HL-60/S4 treated with retinoic acid at 250 ng/mL for 4 days and 3 days (cell line): Measurements from ENCODE around the gene C1orf232.

Experiments used
- in situ Hi-C: fragments of 300-500 bp; cut with MboI; formaldehyde crosslinking; loops from 2 replicates; pipeline ENCODE4 v1.7.0; 2022; ENCODE audit warnings: low sequenced_read_pairs

The C1orf232 gene

DNA sequence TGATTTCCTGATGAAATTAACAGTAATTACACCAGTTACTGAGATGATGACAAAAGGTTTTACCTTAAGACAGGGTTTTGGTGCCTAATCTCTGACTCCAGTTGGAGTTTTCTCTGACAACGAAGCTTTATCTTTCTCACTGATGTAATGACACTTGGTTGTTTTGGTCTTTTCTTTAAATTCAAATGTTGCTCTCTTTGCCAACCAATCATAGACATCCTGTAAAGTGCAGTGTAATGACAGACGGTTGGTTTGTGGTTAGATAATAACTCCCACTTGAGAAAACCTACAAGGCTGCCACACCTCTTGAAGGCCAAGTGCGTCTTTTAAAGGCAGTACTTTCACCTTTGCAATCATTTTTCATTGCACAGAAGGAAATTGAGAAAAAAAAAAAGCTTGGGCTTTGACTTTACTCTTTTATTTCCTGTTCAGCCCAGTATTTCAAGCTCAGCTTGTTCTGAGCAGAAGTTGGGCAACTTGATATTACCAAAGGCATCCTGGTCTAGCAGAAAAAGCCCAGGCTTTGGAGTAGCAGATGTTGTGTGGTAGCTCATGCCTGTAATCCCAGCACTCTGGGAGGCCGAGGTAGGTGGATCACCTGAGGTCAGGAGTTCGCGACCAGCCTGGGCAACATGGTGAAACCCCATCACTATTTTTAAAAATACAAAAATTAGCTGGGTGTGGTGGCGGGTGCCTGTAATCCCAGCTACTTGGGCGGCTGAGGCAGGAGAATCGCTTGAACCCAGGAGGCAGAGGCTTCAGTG lies 42.3 kb downstream of the C1orf232 start:
- in situ Hi-C loops = loop anchor here (25.0 kb wide), 1 partner anchor 239 kb away; the partner anchor contains the start of gene PAQR7

DNA sequence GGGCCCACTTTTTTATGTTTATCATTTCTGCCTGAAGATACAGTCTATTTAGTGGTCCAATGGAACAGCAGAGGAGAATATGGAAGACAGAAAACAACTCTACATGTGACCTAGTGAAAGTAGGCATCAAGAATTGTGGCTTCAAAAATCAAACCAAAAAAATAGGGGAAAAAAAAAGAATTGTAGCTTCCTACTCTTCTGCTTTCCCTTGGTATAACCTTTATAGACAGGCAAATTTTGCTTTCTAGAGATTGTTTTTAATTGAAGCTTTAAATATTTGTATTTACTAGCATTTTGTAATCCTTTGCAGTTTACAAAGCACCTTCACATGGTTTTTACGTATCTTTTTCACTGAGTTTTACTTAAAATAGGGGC lies 42.8 kb downstream of the C1orf232 start:
- in situ Hi-C loops = loop anchor here (25.0 kb wide), 1 partner anchor 239 kb away; the partner anchor contains the start of gene PAQR7

- in situ Hi-C loops = loop anchor here (25.0 kb wide), 1 partner anchor 238 kb away; the partner anchor contains the start of gene PAQR7
Measured at GRCh38 chr1:26125382-26125781, 43.4 kb downstream of the C1orf232 start.

GRCh38 chr1:26124418-26125331 lies 44.1 kb downstream of the C1orf232 start:
- in situ Hi-C loops = loop anchor here (25.0 kb wide), 1 partner anchor 237 kb away; the partner anchor contains the start of gene PAQR7

DNA sequence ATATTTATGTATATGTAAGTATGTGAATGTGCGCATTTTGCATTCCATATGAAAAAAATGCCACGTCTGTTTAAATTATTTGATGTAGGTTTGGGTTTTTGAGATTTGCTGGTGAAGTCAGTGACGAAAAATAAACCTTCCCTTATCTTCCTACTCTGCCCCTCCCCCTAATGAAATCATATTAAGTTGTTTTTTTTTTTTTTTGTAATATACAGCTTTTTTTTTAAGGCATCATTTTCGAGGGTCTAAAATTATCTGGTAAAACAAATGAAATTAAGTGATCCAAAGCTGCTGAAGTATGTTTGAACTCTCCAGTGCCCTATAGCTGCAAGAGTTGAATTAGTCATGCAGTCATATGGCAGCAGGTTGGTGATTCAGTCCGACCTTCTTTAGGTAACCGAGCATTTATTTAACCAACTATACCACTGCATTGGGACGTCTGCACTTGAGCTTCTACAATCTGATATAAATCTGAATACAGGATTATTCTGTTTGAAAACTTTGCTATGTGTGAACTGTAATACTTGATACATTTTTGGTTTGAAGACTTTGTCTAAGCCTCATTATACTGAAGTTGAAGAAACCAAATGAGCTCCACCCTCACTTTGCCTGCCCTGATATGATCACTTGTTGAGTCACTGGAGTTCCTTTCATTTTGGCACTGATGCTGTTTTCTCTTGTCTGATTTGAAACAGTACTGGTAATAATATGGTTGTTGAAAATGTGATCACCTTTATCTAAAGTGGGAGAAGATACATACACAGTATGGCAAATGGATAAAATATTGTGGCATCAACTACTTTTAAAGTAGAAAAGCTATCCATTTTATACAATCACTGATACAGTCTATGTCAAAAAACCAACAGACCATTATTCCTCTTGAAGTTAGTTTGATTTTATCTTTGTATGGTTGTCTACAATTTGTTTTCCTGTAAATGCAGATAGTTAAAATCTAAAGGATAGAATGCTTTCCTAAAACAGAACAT lies 45.5 kb downstream of the C1orf232 start:
- in situ Hi-C loops = no loop called here

- in situ Hi-C loops = no loop called here
Measured at GRCh38 chr1:26121854-26122773, 46.6 kb downstream of the C1orf232 start.

- in situ Hi-C loops = no loop called here
Measured at GRCh38 chr1:26119892-26120608, 48.7 kb downstream of the C1orf232 start.

DNA sequence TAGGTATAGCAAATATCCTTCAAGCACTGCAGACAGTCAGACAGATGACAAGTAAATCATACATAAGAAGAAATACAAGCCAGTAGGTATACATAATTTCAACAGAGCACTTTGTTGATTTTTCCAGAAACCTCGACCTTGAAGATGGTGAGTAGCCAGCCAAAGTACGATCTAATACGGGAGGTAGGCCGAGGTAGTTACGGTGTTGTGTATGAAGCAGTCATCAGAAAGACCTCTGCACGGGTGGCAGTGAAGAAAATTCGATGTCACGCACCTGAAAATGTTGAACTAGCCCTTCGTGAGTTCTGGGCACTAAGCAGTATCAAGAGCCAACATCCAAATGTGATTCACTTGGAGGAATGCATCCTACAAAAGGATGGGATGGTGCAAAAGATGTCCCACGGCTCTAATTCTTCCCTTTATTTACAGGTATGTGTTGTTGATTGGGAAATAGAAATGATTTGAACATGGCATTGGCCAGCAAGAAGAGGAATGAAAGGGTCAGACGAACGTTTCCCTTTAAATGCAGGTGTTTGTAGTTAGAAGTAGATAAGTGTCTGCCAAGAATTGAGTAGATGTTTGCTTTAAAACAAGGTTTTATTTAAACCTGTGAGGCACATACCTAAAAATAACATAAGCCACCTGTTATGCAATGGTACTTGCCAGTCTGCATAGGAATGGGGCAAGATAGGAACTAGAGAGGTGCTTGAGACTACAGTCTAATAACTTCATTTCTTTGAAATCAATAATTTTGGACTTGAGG lies 54.4 kb downstream of the C1orf232 start:
- in situ Hi-C loops = loop anchor here (5.0 kb wide), 1 partner anchor 33 kb away; no protein-coding TSS in a partner anchor
